Measurements from ENCODE around the gene IL21R.
"Not testable (repeated sequence)": the region's sequence is repeated elsewhere in the genome, so short reads cannot be mapped to it uniquely, and the experiment has no call there.

IL21R gene

GRCh38 chr16:27402964-27403600, 1.1 kb downstream of the IL21R start:
- no peak for DNase-seq

DNA sequence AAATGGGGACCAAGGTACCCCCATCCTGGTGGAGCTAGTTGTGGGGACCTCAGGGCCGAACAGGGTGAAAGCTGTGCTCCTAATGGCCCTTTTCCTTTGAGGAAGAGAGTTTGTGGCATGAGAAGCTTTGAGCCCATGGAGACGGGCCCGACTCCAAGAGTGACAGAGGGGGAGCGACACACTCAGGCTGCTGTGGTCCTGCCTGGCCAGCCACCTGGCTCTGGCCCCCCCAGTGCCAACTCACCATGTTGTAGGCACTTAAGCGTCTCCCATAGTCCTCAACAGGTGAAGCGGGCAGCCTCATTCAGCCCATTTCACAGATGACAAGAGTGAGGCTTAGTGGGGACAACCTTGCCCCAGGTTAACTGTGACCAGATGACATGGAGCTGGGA, 1.6 kb downstream of the IL21R start:
- no peak for DNase-seq

- DNase-seq: no peak
Measured at GRCh38 chr16:27404163-27404823, 2.3 kb downstream of the IL21R start.

DNA sequence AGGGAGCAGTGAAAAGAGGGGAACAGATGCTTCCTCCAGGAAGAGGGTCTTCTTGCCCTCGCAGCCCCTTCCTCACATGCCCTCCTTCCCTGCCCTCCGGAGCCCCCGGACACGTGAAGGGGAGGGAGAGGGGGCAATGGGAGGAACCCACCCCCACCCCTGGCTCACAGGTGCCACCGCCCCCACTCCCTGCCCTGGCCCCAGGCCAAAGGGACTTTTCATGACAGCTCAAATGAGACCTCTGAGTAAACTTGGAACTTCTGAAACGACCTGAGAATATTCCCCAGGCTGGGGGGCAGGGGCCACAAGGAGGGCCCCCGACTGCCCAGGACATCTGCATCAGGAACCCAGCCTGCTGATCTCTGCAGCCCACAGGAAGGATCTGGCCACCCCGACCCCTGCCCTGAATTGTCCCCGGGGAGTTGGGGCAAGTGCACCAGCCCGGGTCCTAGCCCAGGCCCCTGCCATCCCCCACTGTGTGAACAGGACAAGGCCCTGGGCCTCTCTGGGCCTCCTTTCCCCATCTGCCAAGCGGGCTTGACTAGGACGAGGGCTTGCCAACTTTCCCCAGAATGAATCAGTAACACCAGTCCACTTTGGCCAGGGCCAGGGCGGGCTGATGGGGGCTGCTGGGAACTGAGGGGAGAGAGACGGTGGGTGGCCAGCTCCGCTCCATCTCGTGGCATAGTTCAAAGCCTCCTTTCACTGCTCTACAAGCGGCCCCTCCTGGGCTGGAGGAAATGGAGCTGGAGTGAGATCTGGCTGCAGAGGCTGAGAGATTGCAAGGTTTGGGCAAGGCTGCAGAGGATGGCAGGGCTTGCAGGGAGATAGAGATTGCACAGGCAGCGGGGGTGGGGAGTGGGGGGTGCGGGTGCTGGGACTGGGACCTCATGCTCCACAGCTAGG, 3.8 kb downstream of the IL21R start:
- no peak for DNase-seq

GRCh38 chr16:27406511-27407128, 4.6 kb downstream of the IL21R start:
- DNase-seq: no peak

- no peak for DNase-seq
Measured at GRCh38 chr16:27407133-27407532, 5.2 kb downstream of the IL21R start.

DNA sequence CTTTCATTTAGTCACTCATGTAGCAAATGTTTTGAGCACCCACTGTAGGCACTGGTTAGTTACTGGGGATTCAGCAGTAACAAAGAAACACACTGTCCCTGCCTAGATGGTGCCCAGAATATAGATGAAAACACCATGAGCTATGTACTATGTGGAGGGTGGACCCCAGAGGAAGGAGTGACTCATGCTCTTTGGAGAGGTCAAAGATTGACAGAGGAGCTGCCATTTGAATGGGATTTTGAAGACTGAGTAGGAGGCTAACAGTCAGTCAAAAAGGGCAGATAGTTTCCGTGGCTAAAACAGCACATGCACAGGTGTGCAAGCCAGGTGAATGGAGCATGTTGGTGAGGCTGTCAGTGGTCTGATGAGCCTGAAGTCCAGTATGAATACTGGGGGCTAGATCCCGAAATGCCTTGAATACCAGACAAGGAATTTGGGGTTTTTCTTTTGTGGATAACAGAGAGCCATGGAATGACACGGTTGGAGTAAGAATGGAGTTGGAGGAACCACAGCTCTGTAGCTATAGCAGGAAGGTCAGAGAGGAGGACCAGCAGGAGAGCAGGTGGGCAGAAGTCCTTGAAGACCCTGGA, 6.1 kb downstream of the IL21R start:
- no peak for DNase-seq

DNA sequence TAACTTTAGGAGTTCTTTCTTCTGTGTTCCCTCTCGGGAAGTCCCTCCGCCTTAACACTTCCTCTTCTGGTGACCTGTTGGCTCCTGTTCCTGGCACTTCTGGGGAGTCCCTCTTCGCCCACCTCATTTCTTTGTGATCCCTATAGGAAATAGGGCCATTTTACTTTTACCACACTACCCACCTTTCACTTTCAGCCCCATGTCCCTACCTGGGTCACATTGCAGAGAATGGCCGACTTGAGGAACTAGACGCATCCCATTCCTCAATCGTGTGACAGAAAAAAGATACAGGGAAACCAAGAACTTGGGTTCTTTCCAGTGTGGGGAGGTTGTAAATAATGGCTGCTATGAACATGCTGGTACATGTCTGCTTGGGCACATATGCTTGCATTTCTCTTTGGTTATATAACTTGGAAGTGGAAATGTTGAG, 6.6 kb downstream of the IL21R start:
- no peak for DNase-seq

GRCh38 chr16:27409958-27410357, 8.0 kb downstream of the IL21R start:
- not testable (repeated sequence) for DNase-seq

DNA sequence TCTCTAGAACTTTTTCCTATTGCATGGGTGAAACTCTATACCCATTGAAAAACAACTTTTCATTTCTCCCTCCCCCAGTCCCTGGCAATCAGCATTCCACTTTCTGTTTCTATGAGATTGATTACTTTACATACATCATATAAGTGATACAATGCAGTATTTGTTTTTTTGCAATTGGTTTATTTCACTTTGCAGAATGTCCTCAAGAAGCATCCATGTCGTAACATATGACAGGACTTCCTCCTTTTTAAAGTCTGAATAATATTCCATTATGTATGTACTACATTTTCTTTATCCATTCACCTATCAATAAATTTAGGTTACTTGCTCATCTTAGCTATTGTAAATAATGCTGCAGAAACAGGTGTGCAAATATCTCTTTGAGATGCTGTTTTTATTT, 8.8 kb downstream of the IL21R start:
- DNase-seq: peak; percentile 25 to 59

GRCh38 chr16:27413956-27414355, 12.0 kb downstream of the IL21R start:
- no peak for DNase-seq

- peak; percentile 67 for DNase-seq
Measured at GRCh38 chr16:27414788-27415431, 12.9 kb downstream of the IL21R start.

DNA sequence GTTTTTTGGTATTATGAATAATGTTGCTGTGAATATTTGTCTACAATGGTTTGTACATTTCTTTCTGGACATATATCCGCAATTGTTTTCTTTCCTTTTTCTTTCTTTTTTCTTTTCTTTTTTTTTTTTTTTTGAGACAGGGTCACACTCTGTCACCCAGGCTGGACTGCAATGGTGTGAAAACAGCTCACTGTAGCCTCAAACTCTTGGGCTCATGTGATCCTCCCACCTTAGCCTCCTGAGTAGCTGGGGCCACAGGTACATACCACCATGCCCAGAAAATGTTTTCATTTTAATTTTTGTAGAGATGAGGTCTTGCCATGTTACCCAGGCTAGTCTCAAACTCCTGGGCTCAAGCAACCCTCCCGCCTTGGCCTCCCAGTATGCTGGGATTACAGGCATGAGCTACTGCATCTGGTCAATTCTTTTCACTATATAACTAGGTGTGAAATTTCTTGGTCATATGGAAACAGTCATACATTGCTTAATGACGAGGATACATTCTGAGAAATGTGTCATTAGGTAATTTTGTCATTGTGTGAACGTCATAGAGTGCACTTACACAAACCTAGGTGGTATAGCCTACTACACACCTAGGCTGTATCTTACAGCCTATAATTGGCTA, 15.2 kb downstream of the IL21R start:
- DNase-seq: no peak

- peak in 1 of 2 experiments; percentile 5 for DNase-seq
Measured at GRCh38 chr16:27421961-27422740, 20.2 kb downstream of the IL21R start.

DNA sequence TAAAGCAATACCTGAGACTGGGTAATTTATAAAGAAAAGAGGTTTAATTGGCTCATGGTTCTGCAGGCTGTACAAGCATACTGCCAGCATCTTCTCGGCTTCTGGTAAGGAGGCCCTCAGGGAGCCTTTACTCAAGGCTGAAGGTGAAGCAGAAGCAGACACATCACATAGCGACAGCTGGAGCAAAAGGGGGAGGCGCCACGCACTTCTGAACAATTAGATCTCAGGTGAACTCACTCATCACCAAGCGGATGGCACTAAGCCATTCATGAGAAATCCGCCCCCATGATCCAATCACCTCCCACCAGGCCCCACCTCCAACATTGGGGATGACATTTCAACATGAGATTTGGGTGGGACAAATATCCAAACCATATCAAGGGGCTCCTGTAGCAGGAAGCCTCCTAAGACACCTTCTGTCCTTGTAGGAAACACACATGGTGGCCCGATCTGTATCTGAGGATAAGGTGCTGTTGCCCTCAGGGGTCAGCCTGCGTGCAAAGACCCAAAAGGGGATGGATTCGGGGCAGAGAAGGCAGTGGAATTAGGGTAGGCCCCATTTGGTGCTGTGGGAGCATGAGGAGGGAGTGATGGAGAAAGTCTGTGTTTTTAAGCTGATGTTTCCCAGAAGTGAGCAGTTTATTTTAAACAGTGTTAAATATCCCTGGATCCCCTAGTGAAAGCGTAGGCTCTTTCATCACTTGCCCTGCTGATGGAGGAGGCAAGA, 23.0 kb downstream of the IL21R start:
- no peak for DNase-seq

- DNase-seq: no peak
Measured at GRCh38 chr16:27425961-27426360, 24.0 kb downstream of the IL21R start.

GRCh38 chr16:27426423-27427408, 24.7 kb downstream of the IL21R start:
- peak; percentile 56 to 68 for DNase-seq

DNA sequence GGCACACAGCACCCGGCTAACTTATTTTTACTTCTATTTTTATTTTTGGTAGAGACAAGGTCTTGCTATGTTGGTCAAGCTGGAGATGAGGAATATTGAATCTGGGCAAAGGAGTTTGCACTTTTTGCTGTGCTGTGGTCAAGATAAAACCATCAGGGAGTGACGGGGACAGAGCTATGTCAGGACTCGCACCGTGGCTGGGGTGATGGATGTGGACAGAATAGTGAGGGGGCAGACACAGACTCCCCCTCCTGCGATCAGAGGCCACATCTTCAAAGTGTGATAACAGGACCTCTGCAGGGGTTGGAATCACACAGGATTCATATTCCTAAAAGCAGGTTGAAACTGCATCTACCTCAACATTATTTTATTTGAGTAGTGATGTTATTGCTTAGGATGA, 25.6 kb downstream of the IL21R start:
- no peak for DNase-seq
